Activated CD4-positive, alpha-beta T cell treated with anti-CD3 and anti-CD28 coated beads for 48 hours (primary cell): ENCODE results near the gene TFF1.
"Not testable (repeated sequence)": the region's sequence is repeated elsewhere in the genome, so short reads cannot be mapped to it uniquely, and the experiment has no call there.

Source experiments
- DNase-seq: peaks from one replicate; pipeline ENCODE4 v3.0.0-alpha.2; 2020

Gene TFF1

GRCh38 chr21:42366292-42367010 lies at the start of gene TFF1:
Gene TFF1 (minus strand): TSS chr21:42366535. CDS start chr21:42366495, 40 bp downstream.
- DNase-seq, result no peak

- DNase-seq, result peak; percentile 98
Measured at GRCh38 chr21:42414928-42415769, 48.8 kb upstream of the TFF1 start.

GRCh38 chr21:42414553-42414927 lies 48.2 kb upstream of the TFF1 start:
- no peak for DNase-seq

- no peak for DNase-seq
Measured at GRCh38 chr21:42414066-42414465, 47.7 kb upstream of the TFF1 start.

- DNase-seq, result peak; percentile 62
Measured at GRCh38 chr21:42413500-42413899, 47.2 kb upstream of the TFF1 start.

GRCh38 chr21:42413093-42413492 lies 46.8 kb upstream of the TFF1 start:
- no peak for DNase-seq

GRCh38 chr21:42412636-42412933 lies 46.2 kb upstream of the TFF1 start:
- no peak for DNase-seq

- no peak for DNase-seq
Measured at GRCh38 chr21:42411891-42412635, 45.7 kb upstream of the TFF1 start.

- peak; percentile 64 for DNase-seq
Measured at GRCh38 chr21:42411197-42411869, 45.0 kb upstream of the TFF1 start.

GRCh38 chr21:42409366-42409765 lies 43.0 kb upstream of the TFF1 start:
- no peak for DNase-seq

GRCh38 chr21:42408718-42409117 lies 42.4 kb upstream of the TFF1 start:
- DNase-seq, result not testable (repeated sequence)

- DNase-seq, result no peak
Measured at GRCh38 chr21:42407476-42407875, 41.1 kb upstream of the TFF1 start.

GRCh38 chr21:42406866-42407265 lies 40.5 kb upstream of the TFF1 start:
- DNase-seq, result no peak

- DNase-seq, result peak; percentile 69
Measured at GRCh38 chr21:42406201-42406621, 39.9 kb upstream of the TFF1 start.

- no peak for DNase-seq
Measured at GRCh38 chr21:42405064-42406013, 39.0 kb upstream of the TFF1 start.

GRCh38 chr21:42404539-42404938 lies 38.2 kb upstream of the TFF1 start:
- no peak for DNase-seq

GRCh38 chr21:42403611-42404231 lies 37.4 kb upstream of the TFF1 start, which contains the start of gene UBASH3A:
Gene UBASH3A (plus strand): TSS chr21:42403902. CDS start chr21:42403946, 44 bp downstream.
- DNase-seq, result no peak

GRCh38 chr21:42401820-42402251 lies 35.5 kb upstream of the TFF1 start:
- no peak for DNase-seq

- DNase-seq, result no peak
Measured at GRCh38 chr21:42401154-42401553, 34.8 kb upstream of the TFF1 start.

- DNase-seq, result no peak
Measured at GRCh38 chr21:42400525-42400924, 34.2 kb upstream of the TFF1 start.

- DNase-seq, result no peak
Measured at GRCh38 chr21:42398436-42399028, 32.2 kb upstream of the TFF1 start.
